ENCODE measurements around the gene NMT2.

- TF ChIP-seq POLR2AphosphoS5 (IDR thresholded peaks at IDR 0.05; ENCODE audit: low read depth, low read length): no peak
- TF ChIP-seq POLR2A (IDR thresholded peaks at IDR 0.05; ENCODE audit: low read depth, low read length): no peak
Observed at GRCh38 chr10:15197276-15197675, 28.8 kb upstream of the NMT2 start.
